Gastroesophageal sphincter (tissue), 3 donors: Measurements from ENCODE around the gene TIMM13.
"Not testable (repeated sequence)": the region's sequence is repeated elsewhere in the genome, so short reads cannot be mapped to it uniquely, and the experiment has no call there.

Experiments
- POLR2A ChIP-seq, 2 donors: fragments of 450-650 bp; IDR thresholded peaks; one replicate each; pipeline ENCODE4 v1.6.1; 2017; ENCODE audit warnings: antibody characterized with exemption in 2 of 2, mild to moderate bottlenecking in 2 of 2, moderate library complexity in 1 of 2
- TF ChIP-seq, protein P1 (sequence below), 4 experiments: fragments of 200-600 bp in 2 of 4; fragments of 450-650 bp in 2 of 4; sonication (generic) in 1 of 4; IDR thresholded peaks; one replicate each; pipeline ENCODE4 v1.5.1; 2017 to 2019; ENCODE audit warnings: antibody characterized with exemption in 4 of 4, mild to moderate bottlenecking in 2 of 4, moderate library complexity in 2 of 4

- not testable (repeated sequence) for TF ChIP-seq POLR2A (IDR thresholded peaks at IDR 0.05)
- TF ChIP-seq, protein P1, sequence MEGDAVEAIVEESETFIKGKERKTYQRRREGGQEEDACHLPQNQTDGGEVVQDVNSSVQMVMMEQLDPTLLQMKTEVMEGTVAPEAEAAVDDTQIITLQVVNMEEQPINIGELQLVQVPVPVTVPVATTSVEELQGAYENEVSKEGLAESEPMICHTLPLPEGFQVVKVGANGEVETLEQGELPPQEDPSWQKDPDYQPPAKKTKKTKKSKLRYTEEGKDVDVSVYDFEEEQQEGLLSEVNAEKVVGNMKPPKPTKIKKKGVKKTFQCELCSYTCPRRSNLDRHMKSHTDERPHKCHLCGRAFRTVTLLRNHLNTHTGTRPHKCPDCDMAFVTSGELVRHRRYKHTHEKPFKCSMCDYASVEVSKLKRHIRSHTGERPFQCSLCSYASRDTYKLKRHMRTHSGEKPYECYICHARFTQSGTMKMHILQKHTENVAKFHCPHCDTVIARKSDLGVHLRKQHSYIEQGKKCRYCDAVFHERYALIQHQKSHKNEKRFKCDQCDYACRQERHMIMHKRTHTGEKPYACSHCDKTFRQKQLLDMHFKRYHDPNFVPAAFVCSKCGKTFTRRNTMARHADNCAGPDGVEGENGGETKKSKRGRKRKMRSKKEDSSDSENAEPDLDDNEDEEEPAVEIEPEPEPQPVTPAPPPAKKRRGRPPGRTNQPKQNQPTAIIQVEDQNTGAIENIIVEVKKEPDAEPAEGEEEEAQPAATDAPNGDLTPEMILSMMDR (IDR thresholded peaks at IDR 0.05): not testable (repeated sequence)
Observed at GRCh38 chr19:2469915-2470200, 42.5 kb upstream of the TIMM13 start.
